Measurements from ENCODE around the gene PLOD2.

DNA sequence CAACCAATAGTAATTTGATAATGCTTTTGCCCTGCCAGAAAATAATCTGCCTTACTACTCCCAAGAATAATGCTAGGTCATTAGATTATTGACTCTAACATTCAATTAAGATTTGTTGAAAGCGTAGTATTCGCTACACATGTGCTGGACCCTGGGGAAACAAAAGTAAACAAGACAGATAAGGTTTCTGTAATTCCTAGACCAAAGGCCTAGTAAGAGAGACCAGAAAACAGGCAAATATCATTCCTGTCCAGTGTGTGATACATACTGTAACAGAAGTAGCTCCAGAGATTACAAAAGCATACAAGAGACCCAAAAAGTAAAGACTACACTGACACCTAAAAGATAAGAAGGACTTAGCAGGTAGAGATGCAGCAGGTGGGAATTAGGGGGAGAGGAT, 60.8 kb downstream of the PLOD2 start:
- TF ChIP-seq, protein P1, sequence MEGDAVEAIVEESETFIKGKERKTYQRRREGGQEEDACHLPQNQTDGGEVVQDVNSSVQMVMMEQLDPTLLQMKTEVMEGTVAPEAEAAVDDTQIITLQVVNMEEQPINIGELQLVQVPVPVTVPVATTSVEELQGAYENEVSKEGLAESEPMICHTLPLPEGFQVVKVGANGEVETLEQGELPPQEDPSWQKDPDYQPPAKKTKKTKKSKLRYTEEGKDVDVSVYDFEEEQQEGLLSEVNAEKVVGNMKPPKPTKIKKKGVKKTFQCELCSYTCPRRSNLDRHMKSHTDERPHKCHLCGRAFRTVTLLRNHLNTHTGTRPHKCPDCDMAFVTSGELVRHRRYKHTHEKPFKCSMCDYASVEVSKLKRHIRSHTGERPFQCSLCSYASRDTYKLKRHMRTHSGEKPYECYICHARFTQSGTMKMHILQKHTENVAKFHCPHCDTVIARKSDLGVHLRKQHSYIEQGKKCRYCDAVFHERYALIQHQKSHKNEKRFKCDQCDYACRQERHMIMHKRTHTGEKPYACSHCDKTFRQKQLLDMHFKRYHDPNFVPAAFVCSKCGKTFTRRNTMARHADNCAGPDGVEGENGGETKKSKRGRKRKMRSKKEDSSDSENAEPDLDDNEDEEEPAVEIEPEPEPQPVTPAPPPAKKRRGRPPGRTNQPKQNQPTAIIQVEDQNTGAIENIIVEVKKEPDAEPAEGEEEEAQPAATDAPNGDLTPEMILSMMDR (IDR thresholded peaks at IDR 0.05; ENCODE audit: insufficient read depth, low read depth, low read length), result no peak
- no peak for TF ChIP-seq EZH2 (IDR thresholded peaks at IDR 0.05; ENCODE audit: insufficient read depth, low read length)

All from astrocyte (in vitro differentiated cells and primary cell).